ENCODE data around the gene OPHN1.

GRCh38 chrX:68186552-68187262 is 246.6 kb downstream of the OPHN1 start:
- TF ChIP-seq CTCF (IDR thresholded peaks at IDR 0.05; ENCODE audit: poor library complexity, severe bottlenecking) = no peak
- no peak for TF ChIP-seq EP300 (conservative IDR thresholded peaks at IDR 0.05; ENCODE audit: poor library complexity, severe bottlenecking)
- no peak for TF ChIP-seq EZH2 (IDR thresholded peaks at IDR 0.05; ENCODE audit: borderline replicate concordance, insufficient read depth, low read length, poor library complexity, severe bottlenecking)
- TF ChIP-seq POLR2AphosphoS5 (IDR thresholded peaks at IDR 0.05) = no peak
- TF ChIP-seq TAF1 (IDR thresholded peaks at IDR 0.05; ENCODE audit: low read depth) = no peak
- TF ChIP-seq REST (IDR thresholded peaks at IDR 0.05; ENCODE audit: borderline replicate concordance) = no peak
- no peak for TF ChIP-seq SMC3 (conservative IDR thresholded peaks at IDR 0.05; ENCODE audit: poor library complexity)
